HPDE6-E6E7 (cell line): ENCODE measurements around the gene POC5.
"Not testable (repeated sequence)": the region's sequence is repeated elsewhere in the genome, so short reads cannot be mapped to it uniquely, and the experiment has no call there.

Experiments used
- DNase-seq: peaks from one replicate; pipeline ENCODE4 v3.0.0; 2011; ENCODE audit warnings: missing footprints; ENCODE audit errors: extremely low spot score

The POC5 gene, protein sequence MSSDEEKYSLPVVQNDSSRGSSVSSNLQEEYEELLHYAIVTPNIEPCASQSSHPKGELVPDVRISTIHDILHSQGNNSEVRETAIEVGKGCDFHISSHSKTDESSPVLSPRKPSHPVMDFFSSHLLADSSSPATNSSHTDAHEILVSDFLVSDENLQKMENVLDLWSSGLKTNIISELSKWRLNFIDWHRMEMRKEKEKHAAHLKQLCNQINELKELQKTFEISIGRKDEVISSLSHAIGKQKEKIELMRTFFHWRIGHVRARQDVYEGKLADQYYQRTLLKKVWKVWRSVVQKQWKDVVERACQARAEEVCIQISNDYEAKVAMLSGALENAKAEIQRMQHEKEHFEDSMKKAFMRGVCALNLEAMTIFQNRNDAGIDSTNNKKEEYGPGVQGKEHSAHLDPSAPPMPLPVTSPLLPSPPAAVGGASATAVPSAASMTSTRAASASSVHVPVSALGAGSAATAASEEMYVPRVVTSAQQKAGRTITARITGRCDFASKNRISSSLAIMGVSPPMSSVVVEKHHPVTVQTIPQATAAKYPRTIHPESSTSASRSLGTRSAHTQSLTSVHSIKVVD

DNA sequence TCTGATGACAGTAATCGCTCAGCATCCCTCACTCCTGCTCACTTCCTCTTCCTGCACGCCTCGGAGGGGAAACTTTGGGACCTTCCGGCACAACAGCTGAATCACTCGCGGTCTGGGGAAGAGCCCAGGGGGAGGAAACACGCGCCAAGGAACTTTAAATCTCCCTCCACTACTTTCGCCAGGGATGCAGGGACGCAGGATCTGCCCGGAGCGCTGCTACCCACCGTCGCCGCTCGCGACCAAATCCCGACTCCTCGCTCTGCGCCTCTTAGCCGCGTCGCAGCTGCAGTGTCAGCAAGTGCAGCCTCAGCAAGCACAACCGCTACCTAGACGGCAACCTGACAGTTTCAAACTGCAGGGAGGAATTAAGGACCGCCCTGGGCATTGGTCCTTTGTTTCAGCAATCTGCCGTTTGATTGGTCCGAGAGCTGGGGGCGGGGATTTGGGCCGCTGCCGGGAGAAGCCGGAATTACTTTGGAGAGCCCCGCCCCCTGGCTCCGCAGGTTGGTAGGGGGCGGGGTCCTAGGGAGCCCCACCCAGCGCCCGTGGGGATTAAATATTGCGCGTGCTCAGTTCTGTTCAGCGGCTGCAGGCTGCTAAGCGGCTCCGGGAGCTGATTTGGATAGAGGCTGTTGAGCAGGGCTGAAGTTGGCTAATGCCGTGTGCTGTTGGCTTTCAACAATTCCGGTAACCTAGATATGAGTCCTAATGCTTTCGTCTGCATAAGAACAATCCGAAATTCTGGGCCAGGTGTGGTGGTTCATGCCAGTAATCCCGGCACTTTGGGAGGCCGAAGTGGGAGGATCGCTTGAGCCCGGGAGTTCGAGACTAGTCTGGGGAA, at the start of gene POC5:
Gene POC5, minus strand, starts transcription at position 356 of the 841 bp plus-strand sequence. CDS start 4,500 bp downstream, outside the sequence.
- peak; percentile 88 for DNase-seq

DNA sequence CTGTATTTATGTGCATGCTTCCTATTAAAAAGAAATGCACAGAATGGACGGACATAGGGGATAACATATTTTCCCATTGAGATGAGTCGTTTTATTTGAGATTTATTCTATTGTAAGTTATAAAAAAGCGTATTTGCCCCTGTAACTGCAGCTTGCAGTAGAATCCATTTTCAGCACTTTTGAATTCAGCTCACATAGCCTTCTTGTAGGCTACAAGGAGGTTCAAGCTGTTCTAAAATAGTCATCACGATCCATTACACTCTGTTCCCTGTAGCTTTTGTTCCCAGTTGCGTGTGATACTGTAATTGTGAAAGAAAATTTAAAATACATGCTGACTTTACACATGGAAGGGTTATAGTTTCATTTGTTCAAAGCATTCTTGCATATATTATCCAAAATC, 40.9 kb upstream of the POC5 start:
- DNase-seq, result no peak

GRCh38 chr5:75756981-75757380, 39.7 kb upstream of the POC5 start:
- DNase-seq, result peak; percentile 8

GRCh38 chr5:75756211-75756610, 39.0 kb upstream of the POC5 start:
- no peak for DNase-seq

GRCh38 chr5:75753182-75753581, 35.9 kb upstream of the POC5 start:
- DNase-seq, result no peak

- no peak for DNase-seq
Measured at GRCh38 chr5:75744355-75744754, 27.1 kb upstream of the POC5 start.

DNA sequence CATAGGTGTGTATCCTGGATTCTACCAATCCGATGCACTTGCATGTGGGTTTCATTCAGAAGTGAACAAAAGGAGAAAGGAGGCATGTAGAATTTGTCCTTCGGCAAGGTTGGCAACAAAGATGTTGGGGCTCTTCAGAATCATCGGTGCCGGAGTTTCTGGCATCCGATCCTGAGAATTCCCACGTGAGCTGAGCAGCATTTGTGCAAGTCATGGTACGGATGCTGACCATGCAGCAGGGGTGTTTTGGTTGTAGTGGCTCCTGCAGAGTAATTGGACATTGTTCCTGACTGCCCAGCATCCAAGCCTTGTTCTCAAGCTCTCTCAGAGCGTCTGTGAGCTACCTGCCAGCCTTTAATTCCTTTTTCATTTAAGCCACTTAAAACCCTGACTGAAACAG, 19.0 kb upstream of the POC5 start:
- no peak for DNase-seq

DNA sequence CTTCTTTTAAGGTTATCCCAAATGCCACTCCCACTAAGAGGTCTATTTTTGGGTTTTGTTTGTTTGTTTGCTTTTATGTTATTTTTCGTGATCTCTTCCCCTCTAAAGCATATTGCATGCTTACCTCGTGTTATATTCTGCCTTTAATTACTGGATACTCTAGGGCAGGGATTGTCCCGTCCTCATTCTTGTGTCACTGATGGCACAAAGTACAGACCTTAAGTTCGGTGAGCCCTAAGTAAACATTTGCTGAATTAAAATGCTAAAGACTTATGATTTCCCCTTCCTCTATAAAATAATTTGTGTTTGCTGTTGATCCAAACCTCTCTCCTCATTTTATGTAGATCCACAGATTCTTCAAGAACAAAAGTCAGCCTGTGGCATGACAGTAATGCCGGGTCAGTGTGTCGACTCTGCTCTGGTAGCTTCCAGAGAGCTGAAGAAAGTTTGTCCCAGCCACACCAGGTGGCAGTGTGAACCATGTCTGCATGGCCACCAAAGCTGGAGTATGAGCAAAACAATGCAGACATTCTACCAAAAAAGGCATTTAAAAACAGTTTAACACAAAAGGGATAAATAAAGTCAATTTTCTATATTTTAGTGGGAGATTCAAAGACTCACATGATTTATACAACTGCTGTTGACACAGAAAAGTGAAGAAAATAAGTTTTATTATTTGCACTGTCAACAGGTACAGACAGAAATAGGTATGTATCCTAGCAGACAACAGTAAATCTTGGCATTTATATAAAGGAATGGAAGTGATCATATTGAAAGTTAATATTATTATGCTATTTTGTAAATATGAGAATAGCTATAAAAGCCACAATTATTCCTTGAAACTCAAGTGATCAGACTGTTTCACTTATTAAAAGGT, 17.9 kb upstream of the POC5 start:
- peak; percentile 19 for DNase-seq

GRCh38 chr5:75733767-75734166, 16.5 kb upstream of the POC5 start:
- DNase-seq, result no peak

GRCh38 chr5:75731515-75731914, 14.3 kb upstream of the POC5 start:
- not testable (repeated sequence) for DNase-seq

DNA sequence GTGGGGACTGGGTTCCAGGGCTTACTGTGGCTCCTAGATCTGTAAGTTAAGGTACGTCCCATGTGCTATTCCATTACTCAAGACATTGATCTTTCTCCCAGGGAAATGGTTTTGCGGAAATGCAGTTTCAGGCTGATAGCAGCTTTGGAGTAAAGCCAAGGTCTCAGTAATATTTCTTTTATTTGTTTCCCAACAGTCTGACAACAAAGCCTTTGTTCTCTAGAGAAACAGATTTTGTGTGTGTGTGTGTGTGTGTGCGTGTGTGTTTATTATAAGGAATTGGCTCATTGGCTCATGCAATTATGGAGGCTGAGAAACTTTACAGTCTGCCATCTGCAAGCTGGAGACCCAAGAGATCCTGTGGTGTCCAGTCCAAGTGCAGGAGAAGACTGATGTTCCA, 12.1 kb upstream of the POC5 start:
- DNase-seq, result no peak

GRCh38 chr5:75727931-75728330, 10.7 kb upstream of the POC5 start:
- no peak for DNase-seq

GRCh38 chr5:75726224-75726623, 9.0 kb upstream of the POC5 start:
- DNase-seq, result not testable (repeated sequence)

- DNase-seq, result no peak
Measured at GRCh38 chr5:75723378-75723777, 6.1 kb upstream of the POC5 start.

- DNase-seq, result no peak
Measured at GRCh38 chr5:75721573-75721972, 4.3 kb upstream of the POC5 start.

DNA sequence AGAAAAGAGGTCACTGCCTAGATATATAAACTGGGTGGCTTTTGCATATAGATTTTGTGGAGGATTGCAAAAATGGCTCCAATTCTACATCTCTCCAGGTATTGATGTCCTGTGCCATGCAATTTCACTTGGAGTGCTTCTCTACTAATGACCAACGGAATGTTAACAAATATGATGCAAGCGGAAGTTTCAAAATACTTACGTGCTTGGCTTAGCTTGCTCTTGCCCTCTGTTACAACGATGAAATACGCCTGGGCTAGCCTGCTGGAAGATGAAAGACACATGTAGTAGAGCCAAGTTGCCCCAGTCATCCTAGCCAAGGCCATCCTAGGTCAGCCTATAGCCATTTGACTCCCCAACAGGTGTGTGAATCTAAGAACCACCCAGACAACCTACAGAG, 3.6 kb upstream of the POC5 start:
- DNase-seq, result no peak

DNA sequence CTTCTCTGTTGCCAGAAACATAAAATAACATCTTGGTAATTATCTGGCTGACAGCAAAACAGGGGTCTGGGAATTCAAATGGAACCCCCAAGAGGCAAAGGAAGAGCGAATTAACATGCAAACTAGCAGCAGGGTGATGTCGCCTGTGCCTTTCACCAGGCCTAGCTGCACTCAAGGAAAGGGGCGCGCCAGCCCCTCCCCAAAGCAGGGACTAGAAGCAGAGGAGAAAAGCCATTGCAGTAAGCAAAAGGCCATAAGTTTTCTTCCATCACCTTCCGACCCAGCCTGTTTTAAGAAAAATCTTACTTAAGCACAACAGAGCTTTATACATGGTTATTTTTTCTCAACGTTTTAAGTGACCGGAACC, 539 bp downstream of the POC5 start:
- no peak for DNase-seq

GRCh38 chr5:75712091-75712490, 5.1 kb downstream of the POC5 start:
- DNase-seq, result no peak

DNA sequence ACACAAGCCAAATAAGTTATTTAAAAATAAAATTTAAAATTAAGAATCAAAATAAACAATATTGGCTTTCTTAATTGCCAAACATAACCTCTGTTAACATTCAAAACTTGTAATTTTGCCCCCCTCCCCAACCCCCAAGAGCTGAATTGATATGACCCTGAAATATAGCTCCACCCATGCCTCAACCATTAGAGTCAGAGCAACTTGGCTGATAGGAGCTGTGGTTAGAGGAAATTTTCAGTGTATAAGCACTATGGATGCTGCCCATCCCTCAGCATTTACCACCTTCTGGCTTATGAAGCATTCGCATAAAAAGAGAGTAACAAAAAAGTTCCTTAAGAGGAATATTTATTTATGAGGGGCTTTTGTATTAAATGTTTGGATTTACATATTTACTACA, 6.1 kb downstream of the POC5 start:
- DNase-seq, result no peak

- no peak for DNase-seq
Measured at GRCh38 chr5:75710637-75711036, 6.6 kb downstream of the POC5 start.

DNA sequence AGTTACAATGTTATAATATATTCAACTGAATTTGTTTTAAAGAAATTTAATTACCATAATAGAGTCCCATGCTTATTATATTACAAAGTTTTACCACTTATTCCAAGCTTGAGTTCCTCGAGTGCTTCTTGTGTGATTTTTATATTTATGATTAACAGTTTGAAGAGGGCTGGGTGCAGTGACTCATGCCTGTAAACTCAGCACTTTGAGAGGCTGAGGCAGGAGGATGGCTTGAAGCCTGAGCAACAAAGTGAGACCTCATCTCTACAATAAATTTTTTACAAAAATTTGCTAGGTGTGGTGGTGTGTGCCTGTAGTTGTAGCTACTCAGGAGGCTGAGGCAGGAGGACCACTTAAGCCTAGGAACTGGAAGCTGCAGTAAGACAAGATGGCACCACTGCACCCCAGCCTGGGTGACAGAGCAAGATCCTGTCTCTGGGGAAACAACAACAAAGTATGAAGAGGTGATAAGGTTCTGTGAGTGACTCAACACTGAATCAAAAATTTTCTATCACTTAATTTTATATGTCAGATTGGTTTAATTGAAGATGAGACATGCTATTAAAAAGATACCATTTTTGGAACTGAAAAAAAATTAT, 9.2 kb downstream of the POC5 start:
- no peak for DNase-seq
